Right lung (tissue), 5 donors: Measurements from ENCODE around the gene COG5. TPM values are rescaled to one million over a fixed set of nuclear protein-coding genes. Genes with fewer than 3 reads are reported as not detected.
"Not testable (repeated sequence)": the region's sequence is repeated elsewhere in the genome, so short reads cannot be mapped to it uniquely, and the experiment has no call there.

ENCODE experiments used
- DNase-seq, 2 donors: peaks; one replicate each; pipeline ENCODE4 v3.0.0-alpha.2; 2013
- polyA plus RNA-seq, 5 donors: library from polyadenylated mRNA; unstranded; fragments of 120-200 nt; gene quantifications; one replicate each; pipeline versions ENCODE4 v1.2.1 to v1.2.3, GENCODE V29; 2013; ENCODE audit warnings: inconsistent platforms in 1 of 5, low replicate concordance in 1 of 5; ENCODE audit not compliant: insufficient read length in 5 of 5, insufficient read depth in 1 of 5

COG5 gene
- polyA plus RNA-seq, 5 donors, result 24.7 to 35.3 (median 32.1) TPM

- DNase-seq, result no peak
These were observed 333.4 kb downstream of the COG5 start for GRCh38 chr7:107230334-107230733.

- DNase-seq, result no peak
These were observed 335.4 kb downstream of the COG5 start for GRCh38 chr7:107228291-107228690.

GRCh38 chr7:107224374-107225223 is 339.1 kb downstream of the COG5 start:
- no peak for DNase-seq

GRCh38 chr7:107220806-107221205 is 342.9 kb downstream of the COG5 start:
- DNase-seq, result not testable (repeated sequence)

- DNase-seq, result no peak
These were observed 343.4 kb downstream of the COG5 start for GRCh38 chr7:107220356-107220755.

- no peak for DNase-seq
These were observed 344.0 kb downstream of the COG5 start for GRCh38 chr7:107219563-107220244.

- DNase-seq, result no peak
These were observed 349.8 kb downstream of the COG5 start for GRCh38 chr7:107213945-107214344.

- DNase-seq, result no peak
These were observed 350.4 kb downstream of the COG5 start for GRCh38 chr7:107213193-107213788.

GRCh38 chr7:107212725-107213124 is 351.0 kb downstream of the COG5 start:
- DNase-seq, result no peak

GRCh38 chr7:107210400-107210799 is 353.3 kb downstream of the COG5 start:
- no peak for DNase-seq

- no peak for DNase-seq
These were observed 354.2 kb downstream of the COG5 start for GRCh38 chr7:107209565-107209964.

- DNase-seq, result no peak
These were observed 355.2 kb downstream of the COG5 start for GRCh38 chr7:107208563-107208962.

GRCh38 chr7:107208024-107208521 is 355.6 kb downstream of the COG5 start:
- DNase-seq, result no peak

GRCh38 chr7:107207459-107207858 is 356.3 kb downstream of the COG5 start:
- DNase-seq, result no peak

- no peak for DNase-seq
These were observed 357.0 kb downstream of the COG5 start for GRCh38 chr7:107206706-107207105.

GRCh38 chr7:107206136-107206535 is 357.6 kb downstream of the COG5 start:
- no peak for DNase-seq

- no peak for DNase-seq
These were observed 360.1 kb downstream of the COG5 start for GRCh38 chr7:107203607-107204006.

- DNase-seq, result no peak
These were observed 361.8 kb downstream of the COG5 start for GRCh38 chr7:107201795-107202450.

GRCh38 chr7:107196834-107197610 is 366.7 kb downstream of the COG5 start:
- DNase-seq, result no peak

- no peak for DNase-seq
These were observed 369.7 kb downstream of the COG5 start for GRCh38 chr7:107194052-107194451.

- DNase-seq, result no peak
These were observed 373.6 kb downstream of the COG5 start for GRCh38 chr7:107190090-107190489.
